Testis (tissue), 2 donors: Measurements from ENCODE around the gene MLKL.

Experiments
- CTCF ChIP-seq, 3 experiments: fragments of 450-650 bp in 2 of 3; fragments of 200-600 bp in 1 of 3; sonication (generic) in 1 of 3; IDR thresholded peaks; one replicate each; pipeline ENCODE4 v1.5.1; 2016 to 2019; ENCODE audit warnings: antibody characterized with exemption in 3 of 3, mild to moderate bottlenecking in 2 of 3, moderate library complexity in 1 of 3
- POLR2A ChIP-seq: fragments of 450-650 bp; IDR thresholded peaks from one replicate; pipeline ENCODE4 v1.6.1; 2017; ENCODE audit warnings: antibody characterized with exemption, mild to moderate bottlenecking, moderate library complexity

- TF ChIP-seq CTCF (IDR thresholded peaks at IDR 0.05) = no peak
- TF ChIP-seq POLR2A = no peak
Observed at GRCh38 chr16:74626741-74627416, 73.8 kb downstream of the MLKL start.
